Pons (tissue), 1 donor: ENCODE data around the gene SYT9.
"Not testable (repeated sequence)": the region's sequence is repeated elsewhere in the genome, so short reads cannot be mapped to it uniquely, and the experiment has no call there.

ENCODE experiments used
- DNase-seq: peaks from one replicate; pipeline ENCODE4 v3.0.0-alpha.2; 2016; ENCODE audit warnings: low spot score

Gene SYT9

DNA sequence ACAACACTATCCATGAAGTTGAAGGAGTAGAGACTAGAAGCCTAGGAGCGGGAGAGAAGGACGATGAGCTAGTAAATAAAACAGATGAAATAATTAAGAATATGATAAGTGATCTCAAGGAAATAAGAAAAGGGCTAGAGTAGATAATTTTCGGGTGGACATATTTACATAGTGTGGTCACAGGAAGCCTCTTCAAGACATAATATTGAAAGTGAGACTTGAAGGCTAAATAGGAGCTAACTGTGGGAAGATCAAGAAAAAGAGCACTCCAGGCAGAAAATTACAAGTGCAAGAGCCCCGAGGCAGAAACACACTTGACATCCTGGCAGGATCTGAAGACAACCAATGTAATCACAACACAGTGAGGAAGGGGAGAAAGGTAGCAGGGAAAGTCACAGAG is 250.2 kb downstream of the SYT9 start:
- no peak for DNase-seq

GRCh38 chr11:7506243-7506642 is 254.5 kb downstream of the SYT9 start:
- DNase-seq = no peak

DNA sequence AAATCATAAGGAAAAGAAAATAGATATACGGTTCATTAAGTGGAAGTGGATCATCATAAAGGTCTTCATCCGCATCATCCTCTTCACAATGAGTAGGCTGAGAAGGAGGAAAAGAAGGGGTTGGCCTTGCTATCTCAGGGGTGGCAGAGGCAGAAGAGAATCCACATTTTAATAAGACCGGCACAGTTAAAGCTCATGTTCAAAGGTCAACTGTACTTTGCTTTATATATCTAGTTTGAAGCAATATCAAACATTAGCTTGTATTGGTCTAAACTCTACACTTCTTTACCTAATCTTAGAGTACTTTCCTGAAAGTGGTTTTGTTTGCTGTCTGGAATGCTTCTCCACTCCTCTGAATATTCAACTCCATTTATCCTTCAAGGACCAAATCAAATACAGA is 256.4 kb downstream of the SYT9 start:
- DNase-seq = no peak

DNA sequence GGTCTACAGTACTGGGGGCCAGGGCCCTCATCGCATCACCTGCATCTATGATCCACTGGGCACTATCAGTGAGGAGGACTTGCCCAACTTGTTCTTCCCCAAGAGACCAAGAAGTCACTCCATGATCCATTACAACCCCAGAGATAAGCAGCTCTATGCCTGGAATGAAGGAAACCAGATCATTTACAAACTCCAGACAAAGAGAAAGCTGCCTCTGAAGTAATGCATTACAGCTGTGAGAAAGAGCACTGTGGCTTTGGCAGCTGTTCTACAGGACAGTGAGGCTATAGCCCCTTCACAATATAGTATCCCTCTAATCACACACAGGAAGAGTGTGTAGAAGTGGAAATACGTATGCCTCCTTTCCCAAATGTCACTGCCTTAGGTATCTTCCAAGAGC is 258.3 kb downstream of the SYT9 start:
- DNase-seq = no peak

DNA sequence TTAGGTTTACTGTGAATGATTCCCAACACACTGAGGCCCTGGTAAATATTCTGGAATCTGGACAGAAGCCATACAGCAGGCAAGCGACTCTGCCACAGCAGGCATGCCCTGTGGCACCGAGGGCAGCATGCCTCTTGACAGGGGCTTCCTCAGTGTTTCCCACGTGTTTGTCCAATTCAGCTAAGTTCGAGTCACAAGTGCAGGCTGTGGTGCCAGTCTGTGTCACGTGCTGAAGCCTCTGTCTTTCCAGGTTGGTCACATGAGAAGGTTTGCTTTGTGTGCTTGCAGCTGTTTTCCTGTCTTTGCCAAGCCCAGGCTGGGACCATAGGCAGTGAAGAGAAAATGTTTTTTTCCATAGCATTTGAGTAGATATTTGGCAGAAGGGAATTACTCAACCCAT is 259.7 kb downstream of the SYT9 start:
- peak; percentile 92 for DNase-seq

DNA sequence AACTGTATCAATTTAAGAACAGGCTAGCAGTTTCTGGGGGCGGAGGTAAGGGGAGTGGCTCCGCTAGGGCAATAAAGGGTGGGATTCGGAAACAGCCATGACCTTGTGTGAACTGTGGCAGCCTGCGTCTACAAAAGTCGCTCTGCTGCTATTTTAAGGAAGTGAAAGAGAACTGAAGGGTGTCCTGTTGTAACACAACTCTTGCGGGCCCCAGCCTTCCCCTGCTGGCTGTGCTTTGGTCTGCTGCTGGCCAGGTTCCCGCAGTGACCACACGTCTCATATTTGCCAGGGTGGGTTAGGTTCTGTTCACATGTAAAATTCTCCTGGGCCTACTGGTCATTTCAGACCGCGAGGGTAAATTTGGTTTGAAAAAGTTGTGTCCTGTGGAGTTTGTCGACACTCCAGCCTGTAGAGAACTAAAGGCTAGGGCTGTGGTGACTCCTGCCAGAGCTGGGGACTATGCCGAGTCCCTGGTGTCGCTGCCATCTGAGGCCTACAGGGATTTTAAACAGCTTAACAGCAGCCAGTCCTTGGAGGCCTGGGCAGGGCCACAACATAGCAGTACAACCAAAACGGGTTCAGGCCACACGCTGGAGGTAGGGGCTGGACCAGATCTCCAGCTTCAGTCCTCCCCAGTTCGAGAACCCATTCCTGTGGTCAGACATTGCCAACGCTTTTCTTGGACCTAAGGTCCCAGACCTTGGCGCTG is 261.0 kb downstream of the SYT9 start:
- DNase-seq = peak; percentile 75

- DNase-seq = peak; percentile 92
These were observed 261.8 kb downstream of the SYT9 start, which contains the start of gene PPFIBP2 for GRCh38 chr11:7513234-7514098. Gene PPFIBP2 (plus strand): TSS chr11:7513999. CDS start chr11:7549476, 35,477 bp downstream.

- no peak for DNase-seq
These were observed 262.4 kb downstream of the SYT9 start for GRCh38 chr11:7514099-7514591.

- DNase-seq = no peak
These were observed 263.8 kb downstream of the SYT9 start for GRCh38 chr11:7515447-7515886.

- no peak for DNase-seq
These were observed 264.8 kb downstream of the SYT9 start for GRCh38 chr11:7516475-7516874.

DNA sequence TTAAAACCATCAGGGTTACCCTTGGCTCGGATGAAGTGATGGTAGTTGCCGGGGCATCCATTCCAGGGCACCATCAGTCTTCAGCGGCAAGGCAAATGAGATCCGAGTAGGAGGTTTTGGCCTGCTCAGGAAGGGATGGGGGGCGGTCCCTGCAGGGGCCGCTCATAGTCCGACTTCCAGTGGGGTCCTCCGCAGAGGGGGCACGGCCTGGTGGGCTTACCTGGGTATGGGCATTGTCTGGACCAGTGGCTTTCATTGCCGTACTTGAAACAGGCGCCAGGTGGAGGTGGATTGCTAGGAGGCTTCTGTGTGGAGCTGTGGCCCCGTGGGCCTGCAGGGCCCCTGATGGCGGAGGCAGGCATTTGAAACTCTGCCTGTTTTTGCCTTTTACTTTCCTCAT is 266.0 kb downstream of the SYT9 start:
- DNase-seq = not testable (repeated sequence)
